Stimulated activated naive CD8-positive, alpha-beta T cell treated with anti-CD3 and anti-CD28 coated beads, Interleukin-15, Interleukin-2, amounts not matched to agents 100 U/mL and 50 U/mL, for 24 hours (primary cell): ENCODE results near the gene HOXC6.

Source experiments
- ATAC-seq: fragments of 150-1000 bp; cut with Tn5 transposase; one replicate; pipeline ENCODE4 v1.10.0; 2021
- DNase-seq: peaks from one replicate; pipeline ENCODE4 v3.0.0; 2021

Gene HOXC6

GRCh38 chr12:54028314-54029201, at the start of gene HOXC6:
Gene HOXC6 (plus strand): TSS chr12:54028440. CDS start chr12:54028522, 82 bp downstream.
- DNase-seq (no peak), ATAC-seq (no peak)

GRCh38 chr12:53978477-53979356, 49.5 kb upstream of the HOXC6 start:
- ATAC-seq (no peak), DNase-seq (no peak)

GRCh38 chr12:53980104-53980801, 48.0 kb upstream of the HOXC6 start:
- ATAC-seq (no peak), DNase-seq (no peak)

GRCh38 chr12:53980802-53981496, 47.3 kb upstream of the HOXC6 start:
- no peak for DNase-seq
- ATAC-seq, result no peak

GRCh38 chr12:53981634-53982565, 46.3 kb upstream of the HOXC6 start:
- DNase-seq (no peak), ATAC-seq (no peak)

- ATAC-seq (no peak), DNase-seq (no peak)
Measured at GRCh38 chr12:53982648-53983567, 45.3 kb upstream of the HOXC6 start.

- DNase-seq (no peak), ATAC-seq (no peak)
Measured at GRCh38 chr12:53983568-53983949, 44.7 kb upstream of the HOXC6 start.

GRCh38 chr12:53983950-53984572, 44.2 kb upstream of the HOXC6 start:
- ATAC-seq (no peak), DNase-seq (no peak)

GRCh38 chr12:53984901-53985691, 43.1 kb upstream of the HOXC6 start, which contains the start of gene HOXC10:
Gene HOXC10 (plus strand): TSS chr12:53985146. CDS start chr12:53985260, 114 bp downstream.
- ATAC-seq (peak; percentile 84), DNase-seq (peak; percentile 91)

- ATAC-seq, result no peak
- no peak for DNase-seq
Measured at GRCh38 chr12:53985692-53985993, 42.6 kb upstream of the HOXC6 start.

- ATAC-seq, result no peak
- DNase-seq, result no peak
Measured at GRCh38 chr12:53985994-53986685, 42.1 kb upstream of the HOXC6 start.

- DNase-seq (no peak), ATAC-seq (no peak)
Measured at GRCh38 chr12:53986686-53987483, 41.4 kb upstream of the HOXC6 start.

- no peak for ATAC-seq
- DNase-seq, result no peak
Measured at GRCh38 chr12:53987787-53988230, 40.4 kb upstream of the HOXC6 start.

- DNase-seq (no peak), ATAC-seq (no peak)
Measured at GRCh38 chr12:53988541-53989226, 39.6 kb upstream of the HOXC6 start.

GRCh38 chr12:53989227-53990113, 38.8 kb upstream of the HOXC6 start:
- no peak for DNase-seq
- ATAC-seq, result no peak
